GM19395 (cell line): ENCODE results near the gene POLR2J.
A peak's percentile ranks its signal among the peaks of the same experiment; 100 is the strongest.

Experiments used
- ATAC-seq: cut with Tn5 transposase; IDR thresholded peaks from one replicate; pipeline ENCODE4 v1.9.1; 2021; ENCODE audit warnings: mild to moderate bottlenecking, moderate library complexity; ENCODE audit not compliant: unreplicated experiment

Gene POLR2J

DNA sequence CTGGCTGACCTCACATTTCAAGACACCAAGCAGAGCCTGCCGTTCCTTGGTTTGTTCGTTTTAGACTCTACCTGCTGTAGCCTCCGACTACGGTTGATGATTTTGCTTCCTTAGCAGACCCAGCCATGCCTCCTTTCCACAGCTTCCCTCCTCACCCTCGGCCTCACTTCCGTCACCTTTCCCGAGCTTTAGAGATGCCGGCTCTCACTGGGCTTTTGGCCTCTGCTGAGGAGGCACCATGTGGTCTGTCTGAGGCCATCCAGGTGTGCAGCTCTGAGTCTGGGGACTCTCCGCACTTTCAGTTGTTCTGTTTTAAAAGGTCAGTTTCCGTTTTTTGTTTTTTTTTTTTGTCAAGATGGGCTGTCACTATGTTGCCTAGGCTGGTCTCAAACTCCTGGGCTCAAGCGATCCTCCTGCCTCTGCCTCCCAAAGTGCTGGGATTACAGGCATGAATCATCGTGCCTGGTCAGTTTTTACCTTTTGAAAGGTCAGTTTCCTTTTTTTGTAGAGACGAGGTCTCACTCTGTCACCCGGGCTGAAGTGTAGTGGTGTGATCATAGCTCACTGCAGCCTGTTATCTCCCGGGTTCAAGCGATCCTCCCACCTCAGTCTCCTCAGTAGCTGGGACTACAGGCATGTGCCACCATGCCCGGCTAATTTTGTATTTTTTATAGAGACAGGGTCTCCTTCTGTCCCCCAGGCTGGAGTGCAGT is 33.6 kb downstream of the POLR2J start:
- ATAC-seq, result peak; percentile 49

- no peak for ATAC-seq
Measured at GRCh38 chr7:102439963-102440795, 38.5 kb downstream of the POLR2J start.

- ATAC-seq, result no peak
Measured at GRCh38 chr7:102436118-102436517, 42.6 kb downstream of the POLR2J start.

DNA sequence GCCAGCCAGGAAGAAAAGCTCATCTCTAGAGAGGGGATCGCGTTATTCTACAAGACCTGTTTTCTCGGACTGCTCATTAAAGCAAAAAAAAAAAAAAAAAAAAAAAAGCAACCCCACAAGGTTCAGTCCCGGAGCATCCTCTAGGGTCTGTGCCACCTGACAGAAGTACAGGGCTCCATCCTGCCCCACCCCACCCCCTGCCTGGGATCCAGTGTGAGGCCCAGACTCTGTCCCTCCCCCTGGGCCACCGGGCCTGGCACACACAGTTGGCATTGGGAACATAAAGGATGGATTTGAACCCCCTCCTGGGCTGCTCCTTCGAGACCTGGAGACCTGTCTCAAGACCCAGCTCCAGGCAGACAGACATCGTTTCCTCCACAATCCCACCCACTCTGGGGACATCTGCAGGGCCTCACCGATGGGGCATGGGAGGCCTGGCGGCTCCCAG is 44.7 kb downstream of the POLR2J start:
- ATAC-seq, result peak; percentile 7

DNA sequence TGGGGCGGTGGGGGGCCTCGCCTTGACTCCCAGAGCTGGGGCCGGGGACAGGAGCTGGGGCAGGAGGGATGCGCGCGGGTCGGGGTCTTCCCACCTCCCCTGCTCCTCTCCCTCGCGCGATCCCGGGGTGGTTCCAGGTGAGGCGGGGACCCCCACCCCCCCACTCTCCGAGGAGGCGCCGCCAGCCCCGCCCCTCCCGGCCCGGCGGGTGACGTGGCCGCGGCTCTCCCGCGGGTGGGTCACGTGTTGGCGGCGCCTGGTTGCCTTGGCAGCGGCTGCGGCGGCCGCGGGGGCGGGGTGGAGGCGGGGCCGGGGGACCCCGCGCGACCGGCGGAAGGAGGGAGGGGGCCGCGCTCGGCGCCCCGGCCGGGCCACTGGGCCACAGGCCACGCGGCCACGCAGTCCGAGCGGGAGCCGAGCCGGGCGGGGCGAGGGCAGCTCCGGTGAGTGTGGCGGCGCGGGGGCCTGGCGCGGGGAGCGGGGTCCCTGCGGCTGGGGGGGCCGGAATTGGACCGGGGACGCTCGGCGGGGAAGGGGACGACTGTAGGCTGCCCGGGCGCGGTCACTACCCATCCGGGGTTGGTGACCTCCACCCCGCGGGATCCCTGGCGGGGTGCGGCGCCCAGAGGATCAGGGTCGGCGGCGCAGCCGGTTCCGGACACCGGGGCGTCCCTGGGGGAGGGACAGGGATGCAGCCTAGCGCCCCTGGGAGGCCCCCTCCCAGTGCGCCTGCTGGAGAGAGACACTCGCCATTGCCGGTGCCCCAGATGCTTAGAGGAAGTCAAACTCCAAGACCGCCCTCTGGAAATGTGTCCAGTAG is 45.3 kb downstream of the POLR2J start, which contains the start of gene ORAI2:
TSS of gene ORAI2 (plus strand) at position 357 of the 820 bp plus-strand sequence. CDS start 5,382 bp downstream, outside the sequence.
- peak; percentile 58 for ATAC-seq

DNA sequence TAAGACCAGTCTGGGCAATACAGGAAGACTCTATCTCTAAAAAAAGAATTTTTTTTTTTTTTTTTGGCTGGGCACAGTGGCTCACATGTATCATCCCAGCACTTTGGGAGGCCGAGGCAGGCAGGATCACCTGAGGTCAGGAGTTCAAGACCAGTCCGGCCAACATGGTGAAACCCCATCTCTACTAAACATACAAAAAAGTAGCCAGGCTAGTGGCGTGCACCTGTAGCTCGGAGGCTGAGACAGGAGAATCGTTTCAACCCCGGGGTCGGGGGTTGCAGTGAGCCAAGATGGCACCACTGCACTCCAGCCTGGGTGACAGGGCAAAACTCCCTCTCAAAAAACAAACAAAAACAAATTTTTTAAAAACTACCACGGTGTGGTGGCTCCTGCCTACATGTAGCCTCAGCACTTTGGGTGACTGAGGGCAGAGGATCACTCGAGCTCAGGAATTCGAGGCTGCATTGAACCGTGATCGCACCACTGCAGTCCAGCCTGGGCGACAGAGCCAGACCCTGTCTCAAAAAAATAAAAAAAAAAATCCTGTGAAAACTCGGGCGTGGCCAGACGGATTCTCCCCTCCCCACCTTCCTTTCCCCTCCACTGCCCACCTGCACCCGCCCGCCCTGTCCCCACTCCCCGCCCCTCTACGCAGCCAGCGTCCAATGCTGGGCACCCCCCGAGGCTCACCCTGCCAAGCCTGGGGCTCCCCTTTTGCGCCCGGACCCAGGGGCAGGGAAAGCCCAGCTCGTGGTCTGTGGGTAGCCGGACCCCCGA is 46.1 kb downstream of the POLR2J start:
- ATAC-seq, result peak; percentile 27

DNA sequence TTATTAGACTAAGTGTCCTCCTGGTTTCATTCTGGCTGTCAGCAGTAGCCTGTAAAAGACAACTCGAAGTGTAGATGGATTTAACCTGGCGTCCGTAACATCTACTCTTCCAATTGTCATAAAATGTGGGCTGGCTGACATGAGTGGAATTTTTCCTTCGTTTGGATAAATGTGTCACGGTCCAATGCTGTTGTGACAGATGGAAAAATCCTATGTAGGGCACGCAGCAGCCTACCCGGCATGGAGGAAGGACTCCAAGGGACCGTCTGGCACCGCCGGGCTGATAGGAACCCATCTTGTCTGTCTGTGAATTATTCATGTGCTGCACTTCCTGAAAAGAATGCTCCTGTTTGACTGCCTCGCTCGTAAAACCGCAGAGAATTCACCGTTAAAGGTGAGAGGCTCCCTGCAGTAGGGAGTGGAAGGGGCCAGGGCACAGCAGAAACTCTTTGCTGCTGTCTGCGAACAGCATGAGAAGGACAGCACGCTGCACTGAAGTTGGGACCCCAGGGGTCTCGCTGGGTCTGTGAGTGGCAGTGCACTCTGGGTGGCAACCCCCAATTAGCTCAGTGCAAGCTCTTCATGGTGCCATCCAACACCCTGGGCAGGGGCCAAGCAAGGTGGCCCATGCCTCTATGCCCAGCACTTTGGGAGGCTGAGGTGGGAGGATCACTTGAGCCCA is 47.0 kb downstream of the POLR2J start:
- no peak for ATAC-seq

DNA sequence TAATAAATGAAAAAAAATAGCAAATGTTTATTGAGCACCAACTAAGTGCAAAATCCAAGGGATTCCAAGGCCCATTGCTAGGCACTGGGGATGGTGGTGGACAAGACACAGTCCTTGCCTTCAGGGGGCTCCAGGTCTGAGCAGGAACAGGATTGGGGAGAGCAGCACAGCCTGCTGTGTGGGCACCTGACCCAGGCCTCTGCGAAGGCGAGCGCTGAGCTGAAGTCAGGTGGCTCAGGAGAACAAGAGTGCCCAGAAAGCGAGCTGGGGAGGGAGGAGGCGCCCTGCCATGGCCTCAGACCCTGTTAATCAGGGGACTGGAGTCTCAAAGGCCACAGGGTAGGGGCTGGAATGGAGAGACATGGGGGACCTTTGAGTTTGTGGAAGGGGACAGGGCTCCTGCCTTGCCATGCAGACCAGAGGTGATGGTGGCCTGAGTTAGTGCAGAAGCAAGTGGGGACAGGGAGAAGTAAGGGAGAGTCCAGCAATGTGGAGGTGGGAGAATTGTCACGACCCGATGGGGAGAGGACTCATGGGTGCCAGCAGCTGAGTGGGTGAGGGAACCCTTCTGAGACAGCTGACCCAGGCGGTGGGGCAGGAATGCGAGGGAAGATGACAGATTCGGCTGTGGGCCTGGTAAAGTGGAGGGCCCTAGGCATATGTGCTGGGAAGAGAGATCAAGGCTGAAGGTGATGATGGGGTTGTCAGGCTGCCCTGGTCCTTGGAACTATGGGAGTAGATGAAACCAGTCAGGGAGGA is 49.4 kb downstream of the POLR2J start:
- no peak for ATAC-seq

DNA sequence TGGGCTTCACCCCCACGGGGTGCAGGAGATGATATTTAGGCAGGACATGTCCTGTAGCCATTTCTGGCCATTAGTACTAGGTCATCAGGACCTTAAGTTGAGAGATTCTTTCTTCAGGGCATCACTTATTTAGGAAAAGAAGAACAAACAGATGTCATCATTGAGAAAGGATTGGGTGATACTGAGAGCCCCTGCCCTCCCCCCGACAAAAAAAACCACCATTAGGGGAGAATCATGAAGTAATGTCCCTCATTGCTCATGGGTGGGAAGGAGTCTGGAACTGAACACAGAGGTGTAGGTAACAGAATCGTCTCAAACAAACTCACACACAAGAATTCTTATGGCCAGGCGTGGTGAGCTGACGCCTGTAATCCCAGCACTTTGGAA is 51.7 kb downstream of the POLR2J start:
- no peak for ATAC-seq

DNA sequence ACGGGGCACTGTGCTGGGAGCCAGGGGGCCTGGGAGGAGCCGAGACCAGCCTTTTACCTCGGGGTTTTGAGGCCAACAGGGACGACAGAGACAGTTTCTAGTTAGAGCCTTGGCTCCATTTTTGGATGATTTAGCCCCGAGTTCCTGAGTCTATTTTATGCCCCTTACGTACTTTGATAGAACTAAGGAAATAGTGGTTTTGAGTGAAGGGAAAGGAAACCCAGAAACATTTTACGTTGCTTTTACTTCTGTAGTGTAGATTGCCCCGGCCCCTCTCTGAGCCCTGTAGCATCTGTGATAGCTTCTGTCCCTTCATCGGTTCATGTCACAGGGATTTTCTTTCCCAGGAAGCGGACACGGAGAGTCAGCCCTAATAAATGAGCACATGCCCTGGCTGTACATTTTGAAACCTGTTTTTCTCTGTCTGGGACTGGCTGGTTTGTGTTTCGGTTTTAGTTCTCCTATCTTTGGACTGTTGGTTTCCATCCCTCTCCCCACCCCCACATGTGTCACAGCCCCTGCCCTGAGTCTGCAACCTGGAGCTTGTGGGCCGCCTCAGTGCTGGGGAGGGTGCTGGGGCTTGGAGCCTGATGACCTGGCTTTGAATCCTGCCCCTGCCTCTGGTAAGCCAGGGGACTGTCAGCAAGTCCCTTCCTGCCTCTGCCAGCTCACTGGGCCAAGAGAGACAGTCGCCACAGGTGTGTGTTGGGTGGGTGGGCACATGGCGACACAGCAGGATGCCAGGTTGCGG is 52.3 kb downstream of the POLR2J start:
- ATAC-seq, result peak; percentile 67

DNA sequence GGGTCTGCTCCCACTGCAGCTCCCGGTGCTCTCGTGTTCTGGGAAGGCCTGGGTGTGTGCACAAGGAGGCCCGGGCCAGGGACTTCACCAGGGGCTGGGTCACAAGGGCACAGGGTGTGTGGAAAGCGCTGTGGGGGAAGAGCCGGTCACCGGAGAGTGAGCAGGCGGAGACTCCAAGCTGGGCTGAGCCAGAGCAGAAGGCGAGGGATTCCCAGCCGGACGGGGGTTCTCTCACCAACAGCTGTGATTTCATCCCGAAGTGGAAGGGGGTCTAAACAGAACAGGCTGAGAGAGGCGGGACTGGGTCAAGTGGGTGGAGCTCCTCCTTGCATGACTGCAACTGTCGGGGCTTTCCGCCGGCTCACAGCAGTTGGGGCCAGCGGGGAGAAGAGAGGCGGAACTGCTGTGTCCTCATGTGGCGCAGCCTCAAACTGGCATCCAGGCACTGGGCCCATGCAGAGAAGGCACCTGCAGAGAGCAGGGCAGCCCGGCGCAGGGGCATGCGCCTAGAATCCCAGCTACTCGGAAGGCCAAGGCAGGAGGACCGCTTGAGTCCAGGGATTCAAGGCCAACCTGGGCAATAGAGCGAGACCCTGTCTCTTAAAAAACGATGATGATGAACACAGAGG is 53.0 kb downstream of the POLR2J start:
- ATAC-seq, result peak; percentile 67

- ATAC-seq, result no peak
Measured at GRCh38 chr7:102424787-102425218, 53.9 kb downstream of the POLR2J start.

GRCh38 chr7:102424129-102424551 is 54.6 kb downstream of the POLR2J start:
- ATAC-seq, result no peak
